ENCODE measurements around the gene PHYHD1. TPM values are rescaled to one million over a fixed set of nuclear protein-coding genes. Genes with fewer than 3 reads are reported as not detected.

PHYHD1 gene
- total RNA-seq, 2 donors from 2014 or later: 1.5 to 7.1 TPM

GRCh38 chr9:128898845-128899565, 21.8 kb upstream of the PHYHD1 start:
- intact Hi-C loops (cut with DNase I, micrococcal nuclease): no loop called here
- no peak for ATAC-seq
- DNase-seq: no peak

- no peak for DNase-seq
- intact Hi-C loops (cut with DNase I, micrococcal nuclease): no loop called here
- peak; percentile 66 for ATAC-seq
Observed at GRCh38 chr9:128899566-128900322, 21.0 kb upstream of the PHYHD1 start.

- no peak for ATAC-seq
- intact Hi-C loops (cut with DNase I, micrococcal nuclease): no loop called here
- DNase-seq: no peak
Observed at GRCh38 chr9:128901379-128901778, 19.4 kb upstream of the PHYHD1 start.

GRCh38 chr9:128901822-128902221, 19.0 kb upstream of the PHYHD1 start:
- ATAC-seq (no peak), DNase-seq (no peak)
- intact Hi-C loops (cut with DNase I, micrococcal nuclease): no loop called here

GRCh38 chr9:128902351-128903078, 18.3 kb upstream of the PHYHD1 start:
- peak; percentile 85 to 86 for DNase-seq
- intact Hi-C loops (cut with DNase I, micrococcal nuclease): no loop called here
- ATAC-seq: peak; percentile 90

- intact Hi-C loops (cut with DNase I, micrococcal nuclease): no loop called here
- ATAC-seq: no peak
- DNase-seq: no peak
Observed at GRCh38 chr9:128903079-128903461, 17.7 kb upstream of the PHYHD1 start.

- no peak for DNase-seq
- ATAC-seq: no peak
- intact Hi-C loops (cut with DNase I, micrococcal nuclease): no loop called here
Observed at GRCh38 chr9:128903871-128904620, 16.7 kb upstream of the PHYHD1 start.

GRCh38 chr9:128905964-128906363, 14.8 kb upstream of the PHYHD1 start:
- no peak for DNase-seq
- intact Hi-C loops (cut with DNase I, micrococcal nuclease): no loop called here
- no peak for ATAC-seq

- DNase-seq (no peak), ATAC-seq (no peak)
- intact Hi-C loops (cut with DNase I, micrococcal nuclease): no loop called here
Observed at GRCh38 chr9:128906741-128907140, 14.0 kb upstream of the PHYHD1 start.

- intact Hi-C loops (cut with DNase I, micrococcal nuclease): no loop called here
Observed at GRCh38 chr9:128908372-128908771, 12.4 kb upstream of the PHYHD1 start.

GRCh38 chr9:128909859-128910258, 10.9 kb upstream of the PHYHD1 start:
- DNase-seq: no peak
- intact Hi-C loops (cut with DNase I, micrococcal nuclease): no loop called here
- no peak for ATAC-seq

More at GRCh38 chr9:128908372-128908771, 12.4 kb upstream of the PHYHD1 start:
- DNase-seq (no peak), ATAC-seq (no peak)

GRCh38 chr9:128910906-128911305, 9.9 kb upstream of the PHYHD1 start:
- no peak for DNase-seq
- intact Hi-C loops (cut with DNase I, micrococcal nuclease): no loop called here
- ATAC-seq: no peak

GRCh38 chr9:128911529-128912035, 9.2 kb upstream of the PHYHD1 start:
- intact Hi-C loops (cut with DNase I, micrococcal nuclease): no loop called here
- ATAC-seq: peak; percentile 50
- no peak for DNase-seq

- no peak for ATAC-seq
- no peak for DNase-seq
- intact Hi-C loops (cut with DNase I, micrococcal nuclease): no loop called here
Observed at GRCh38 chr9:128912270-128912853, 8.4 kb upstream of the PHYHD1 start.

- intact Hi-C loops (cut with DNase I, micrococcal nuclease): no loop called here
- DNase-seq (no peak), ATAC-seq (no peak)
Observed at GRCh38 chr9:128913048-128913900, 7.5 kb upstream of the PHYHD1 start.

- DNase-seq: no peak
- intact Hi-C loops (cut with DNase I, micrococcal nuclease): no loop called here
- no peak for ATAC-seq
Observed at GRCh38 chr9:128913995-128914772, 6.6 kb upstream of the PHYHD1 start.

GRCh38 chr9:128916204-128916603, 4.6 kb upstream of the PHYHD1 start:
- ATAC-seq: no peak
- DNase-seq: no peak
- intact Hi-C loops (cut with DNase I, micrococcal nuclease): no loop called here

Data from left colon (tissue), 2 donors.